ENCODE data around the gene CRCP.
"Not testable (repeated sequence)": the region's sequence is repeated elsewhere in the genome, so short reads cannot be mapped to it uniquely, and the experiment has no call there.

The CRCP gene

DNA sequence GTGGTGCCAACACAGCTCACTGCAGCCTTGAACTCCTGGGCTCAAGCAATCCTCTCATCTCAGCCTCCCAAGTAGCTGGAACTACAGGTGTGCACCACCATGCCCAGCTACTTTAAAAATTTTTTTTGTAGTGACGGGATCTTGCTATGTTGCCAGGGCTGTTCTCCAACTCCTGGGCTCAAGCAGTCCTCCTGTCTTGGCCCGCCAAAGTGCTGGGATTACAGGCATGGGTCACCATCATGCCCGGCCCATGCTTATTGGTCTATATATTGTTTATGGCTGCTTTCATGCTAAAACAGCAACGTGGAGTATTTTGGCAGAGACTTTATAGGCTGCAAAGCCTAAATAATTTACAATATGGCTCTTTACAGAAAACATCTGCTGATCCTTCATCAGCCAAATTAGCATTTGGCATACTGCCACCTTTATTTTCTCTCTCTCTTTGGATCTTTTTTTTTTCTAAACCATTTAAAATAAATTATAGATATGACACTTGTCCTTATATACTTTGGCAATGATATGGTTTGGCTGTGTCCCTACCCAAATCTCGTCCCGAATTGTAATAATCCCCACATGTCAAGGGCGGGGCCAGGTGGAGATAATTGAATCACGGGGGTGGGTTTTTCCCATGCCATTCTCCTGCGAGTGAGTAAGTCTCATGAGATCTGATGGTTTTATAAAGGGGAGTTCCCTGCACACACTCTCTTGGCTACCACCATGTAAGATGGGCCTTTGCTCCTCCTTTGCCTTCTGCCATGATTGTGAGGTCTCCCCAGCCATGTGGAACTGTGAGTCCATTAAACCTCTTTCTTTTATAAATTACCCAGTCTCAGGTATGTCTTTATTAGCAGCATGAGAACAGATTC lies 58.1 kb downstream of the CRCP start:
- not testable (repeated sequence) for H4K8ac ChIP-seq (ENCODE audit: low read depth, low read length); DNase-seq
- WGBS (ENCODE audit: extremely low coverage, insufficient coverage, low lambda C conversion rate), result no CpG with 5 or more reads among the region's 9 CpGs

DNA sequence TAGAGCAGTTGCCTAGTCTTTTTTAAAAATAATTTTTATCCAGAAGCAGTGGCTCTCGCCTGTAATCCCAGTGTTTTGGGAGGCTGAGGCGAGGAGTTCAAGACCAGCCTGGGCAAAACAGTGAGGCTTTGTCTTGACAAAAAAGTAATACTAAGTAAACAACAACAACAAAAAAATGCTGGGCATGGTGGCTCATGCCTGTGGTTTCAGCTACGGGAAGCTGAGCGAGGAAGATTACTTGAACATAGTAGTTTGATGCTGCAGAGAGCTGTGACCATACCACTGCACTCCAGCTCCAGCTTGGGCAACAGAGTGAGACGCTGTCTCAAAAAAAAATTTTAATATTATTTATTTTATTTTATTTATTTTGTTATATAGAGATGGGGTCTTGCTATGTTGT lies 59.2 kb downstream of the CRCP start:
- H3K79me2 ChIP-seq (ENCODE audit: control insufficient read depth, insufficient read depth, low read length), result no peaks in the 10 kb centered on the region
- no peaks in the 10 kb centered on the region for H3K4me1 ChIP-seq (ENCODE audit: control insufficient read depth, low read depth, low read length)
- H3K4me2 ChIP-seq (ENCODE audit: low read length), result no peak overlapping the region
- no peaks in the 10 kb centered on the region for H3K27me3 ChIP-seq (ENCODE audit: insufficient read depth, low read length, poor library complexity)
- no peak overlapping the region for H3K27ac ChIP-seq (ENCODE audit: low read depth, low read length)
- H3K18ac ChIP-seq (ENCODE audit: low read length), result no peak overlapping the region
- H3K56ac ChIP-seq (ENCODE audit: low read length), result no peak overlapping the region
- DNase-seq, result no peak
- H2AK5ac ChIP-seq (ENCODE audit: low read length), result no peak overlapping the region
- no peak overlapping the region for H4K5ac ChIP-seq (ENCODE audit: low read length)
- no peaks in the 10 kb centered on the region for H3K79me1 ChIP-seq (ENCODE audit: low read length)
- H2BK5ac ChIP-seq (ENCODE audit: low read length), result no peak overlapping the region
- H4K8ac ChIP-seq (ENCODE audit: low read depth, low read length), result no peak overlapping the region
- no peaks in the 10 kb centered on the region for H3K36me3 ChIP-seq (ENCODE audit: control insufficient read depth, insufficient read depth, low read length)
- WGBS (ENCODE audit: extremely low coverage, insufficient coverage, low lambda C conversion rate), result no CpG with 5 or more reads among the region's 5 CpGs
- no peak overlapping the region for H3K4ac ChIP-seq (ENCODE audit: low read depth, low read length)
- H2BK15ac ChIP-seq (replicated peaks; ENCODE audit: low read depth), result no peak overlapping the region
- H2BK120ac ChIP-seq (ENCODE audit: low read depth, low read length), result no peak overlapping the region
- H3K9ac ChIP-seq (ENCODE audit: low read length), result no peak overlapping the region
- no peak overlapping the region for H3K4me3 ChIP-seq (ENCODE audit: low read length)
- no peak overlapping the region for H3K23ac ChIP-seq (ENCODE audit: low read length)

More for the DNA sequence above, 58.1 kb downstream of the CRCP start:
- H3K9ac ChIP-seq (ENCODE audit: low read length); H2BK5ac ChIP-seq (ENCODE audit: low read length); H4K5ac ChIP-seq (ENCODE audit: low read length); H3K27ac ChIP-seq (ENCODE audit: low read depth, low read length); H3K4me3 ChIP-seq (ENCODE audit: low read length); H3K4me2 ChIP-seq (ENCODE audit: low read length); H3K56ac ChIP-seq (ENCODE audit: low read length); H3K4me1 ChIP-seq (ENCODE audit: control insufficient read depth, low read depth, low read length); H2BK120ac ChIP-seq (ENCODE audit: low read depth, low read length); H3K4ac ChIP-seq (ENCODE audit: low read depth, low read length); H3K79me2 ChIP-seq (ENCODE audit: control insufficient read depth, insufficient read depth, low read length); H3K23ac ChIP-seq (ENCODE audit: low read length); H3K18ac ChIP-seq (ENCODE audit: low read length); H3K79me1 ChIP-seq (ENCODE audit: low read length); H3K36me3 ChIP-seq (ENCODE audit: control insufficient read depth, insufficient read depth, low read length); H2BK15ac ChIP-seq (replicated peaks; ENCODE audit: low read depth); H2AK5ac ChIP-seq (ENCODE audit: low read length); H3K27me3 ChIP-seq (ENCODE audit: insufficient read depth, low read length, poor library complexity): not testable (repeated sequence)

DNA sequence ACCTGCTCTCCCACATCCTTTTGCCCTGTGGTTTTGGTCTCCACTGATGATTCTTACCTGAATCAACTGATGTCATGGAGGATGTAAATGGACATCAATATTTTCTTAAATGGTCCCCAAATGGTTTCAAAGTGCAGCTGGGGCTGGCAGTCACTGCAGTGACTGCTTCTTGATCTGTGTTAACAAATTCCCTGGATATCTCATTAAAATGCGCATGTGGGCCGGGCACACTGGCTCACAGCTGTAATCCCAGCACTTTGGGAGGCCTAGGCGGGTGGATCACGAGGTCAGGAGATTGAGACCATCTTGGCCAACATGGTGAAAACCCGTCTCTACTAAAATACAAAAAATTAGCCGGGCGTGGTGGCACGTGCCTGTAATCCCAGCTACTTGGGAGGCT lies 60.4 kb downstream of the CRCP start:
- H3K4ac ChIP-seq (ENCODE audit: low read depth, low read length); H4K5ac ChIP-seq (ENCODE audit: low read length); H2BK15ac ChIP-seq (replicated peaks; ENCODE audit: low read depth); H2AK5ac ChIP-seq (ENCODE audit: low read length); H3K23ac ChIP-seq (ENCODE audit: low read length); H3K27me3 ChIP-seq (ENCODE audit: insufficient read depth, low read length, poor library complexity); H3K36me3 ChIP-seq (ENCODE audit: control insufficient read depth, insufficient read depth, low read length); H3K18ac ChIP-seq (ENCODE audit: low read length); H2BK120ac ChIP-seq (ENCODE audit: low read depth, low read length); H3K79me2 ChIP-seq (ENCODE audit: control insufficient read depth, insufficient read depth, low read length); DNase-seq; H3K79me1 ChIP-seq (ENCODE audit: low read length); H3K56ac ChIP-seq (ENCODE audit: low read length); H3K4me1 ChIP-seq (ENCODE audit: control insufficient read depth, low read depth, low read length); H4K8ac ChIP-seq (ENCODE audit: low read depth, low read length); H3K4me3 ChIP-seq (ENCODE audit: low read length); H3K4me2 ChIP-seq (ENCODE audit: low read length); H2BK5ac ChIP-seq (ENCODE audit: low read length); H3K27ac ChIP-seq (ENCODE audit: low read depth, low read length); H3K9ac ChIP-seq (ENCODE audit: low read length): not testable (repeated sequence)
- no CpG with 5 or more reads among the region's 8 CpGs for WGBS (ENCODE audit: extremely low coverage, insufficient coverage, low lambda C conversion rate)

DNA sequence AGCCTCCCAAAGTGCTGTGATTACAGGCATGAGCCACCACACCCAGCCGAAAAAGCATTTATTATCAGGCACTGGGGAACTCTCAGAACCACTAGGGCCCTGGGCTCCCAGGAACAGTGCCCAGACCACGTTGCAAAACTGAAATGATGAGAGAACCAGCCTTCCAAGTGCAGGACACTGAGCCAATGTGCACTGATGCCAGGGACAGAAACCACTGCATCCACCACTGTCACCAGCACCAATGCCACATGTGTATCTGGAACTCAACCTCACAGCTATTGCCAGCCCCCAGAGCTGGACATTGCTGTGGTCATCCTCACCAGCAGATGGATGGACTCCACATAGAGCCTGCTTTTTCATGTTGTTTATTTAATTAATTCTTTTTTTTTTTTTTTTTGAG lies 62.3 kb downstream of the CRCP start:
- Histone ChIP-seq H3K4ac (ENCODE audit: low read depth, low read length) (no peak overlapping the region), H2BK5ac (ENCODE audit: low read length) (no peak overlapping the region), H3K27ac (ENCODE audit: low read depth, low read length) (no peak overlapping the region), H2BK120ac (ENCODE audit: low read depth, low read length) (no peak overlapping the region), H3K79me2 (ENCODE audit: control insufficient read depth, insufficient read depth, low read length) (no peaks in the 10 kb centered on the region), H2AK5ac (ENCODE audit: low read length) (no peak overlapping the region), H3K56ac (ENCODE audit: low read length) (no peak overlapping the region), H3K4me2 (ENCODE audit: low read length) (no peak overlapping the region), H4K8ac (ENCODE audit: low read depth, low read length) (no peak overlapping the region), H3K27me3 (ENCODE audit: insufficient read depth, low read length, poor library complexity) (no peaks in the 10 kb centered on the region), H2BK15ac (replicated peaks; ENCODE audit: low read depth) (no peak overlapping the region), H3K9ac (ENCODE audit: low read length) (no peak overlapping the region), H3K4me3 (ENCODE audit: low read length) (no peak overlapping the region), H3K79me1 (ENCODE audit: low read length) (no peaks in the 10 kb centered on the region), H4K5ac (ENCODE audit: low read length) (no peak overlapping the region), H3K36me3 (ENCODE audit: control insufficient read depth, insufficient read depth, low read length) (no peaks in the 10 kb centered on the region), H3K18ac (ENCODE audit: low read length) (no peak overlapping the region), H3K4me1 (ENCODE audit: control insufficient read depth, low read depth, low read length) (no peaks in the 10 kb centered on the region), H3K23ac (ENCODE audit: low read length) (no peak overlapping the region)
- no peak for DNase-seq
- no CpG with 5 or more reads among the region's 2 CpGs for WGBS (ENCODE audit: extremely low coverage, insufficient coverage, low lambda C conversion rate)

DNA sequence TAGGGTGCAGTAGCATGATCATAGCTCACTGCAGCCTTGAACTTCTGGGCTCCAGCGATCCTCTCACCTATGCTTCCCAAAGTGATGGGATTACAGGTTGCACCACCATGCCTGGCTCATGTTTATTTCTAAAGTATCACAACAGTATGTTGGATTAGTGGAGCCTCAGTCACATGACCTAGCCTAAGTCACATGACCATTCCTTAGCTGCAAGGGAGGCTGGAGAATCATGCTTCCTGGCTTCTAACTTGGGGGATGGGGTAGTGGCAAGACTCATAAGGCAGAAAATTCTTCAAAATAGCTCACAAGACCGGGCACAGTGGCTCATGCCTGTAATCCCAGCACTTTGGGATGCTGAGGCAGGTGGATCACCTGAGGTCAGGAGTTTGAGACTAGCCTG lies 63.6 kb downstream of the CRCP start:
- Histone ChIP-seq H2BK120ac (ENCODE audit: low read depth, low read length) (no peak overlapping the region), H4K8ac (ENCODE audit: low read depth, low read length) (no peak overlapping the region), H2BK5ac (ENCODE audit: low read length) (no peak overlapping the region), H3K27me3 (ENCODE audit: insufficient read depth, low read length, poor library complexity) (no peaks in the 10 kb centered on the region), H3K4ac (ENCODE audit: low read depth, low read length) (no peak overlapping the region), H3K18ac (ENCODE audit: low read length) (no peak overlapping the region), H3K9ac (ENCODE audit: low read length) (no peak overlapping the region), H3K4me2 (ENCODE audit: low read length) (no peak overlapping the region), H3K4me1 (ENCODE audit: control insufficient read depth, low read depth, low read length) (no peaks in the 10 kb centered on the region), H3K79me1 (ENCODE audit: low read length) (no peaks in the 10 kb centered on the region), H3K36me3 (ENCODE audit: control insufficient read depth, insufficient read depth, low read length) (no peaks in the 10 kb centered on the region), H2AK5ac (ENCODE audit: low read length) (no peak overlapping the region), H3K79me2 (ENCODE audit: control insufficient read depth, insufficient read depth, low read length) (no peaks in the 10 kb centered on the region), H3K56ac (ENCODE audit: low read length) (no peak overlapping the region), H3K23ac (ENCODE audit: low read length) (no peak overlapping the region), H3K4me3 (ENCODE audit: low read length) (no peak overlapping the region), H4K5ac (ENCODE audit: low read length) (no peak overlapping the region), H2BK15ac (replicated peaks; ENCODE audit: low read depth) (no peak overlapping the region), H3K27ac (ENCODE audit: low read depth, low read length) (no peak overlapping the region)
- WGBS (ENCODE audit: extremely low coverage, insufficient coverage, low lambda C conversion rate), result no CpG with 5 or more reads among the region's 2 CpGs
- DNase-seq, result no peak

DNA sequence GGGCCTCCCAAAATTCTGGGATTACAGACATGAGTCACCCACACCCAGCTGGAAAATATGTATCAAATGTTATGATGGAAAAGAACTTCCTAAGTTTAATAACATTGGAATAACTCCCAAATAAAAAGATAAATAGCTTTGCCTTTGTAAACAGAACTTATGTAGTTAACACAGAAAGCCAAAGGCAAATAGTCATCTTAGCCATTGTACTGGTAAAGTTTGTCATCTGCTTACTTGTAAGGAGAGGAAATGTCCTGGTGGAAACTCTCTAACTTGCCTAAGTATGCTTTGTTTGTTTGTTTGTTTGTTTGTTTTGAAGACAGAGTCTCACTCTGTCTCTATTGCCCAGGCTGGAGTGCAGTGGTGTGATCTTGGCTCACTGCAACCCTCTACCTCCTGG lies 66.7 kb downstream of the CRCP start:
- H3K79me2 ChIP-seq (ENCODE audit: control insufficient read depth, insufficient read depth, low read length), result no peaks in the 10 kb centered on the region
- no peak for DNase-seq
- no peaks in the 10 kb centered on the region for H3K4me1 ChIP-seq (ENCODE audit: control insufficient read depth, low read depth, low read length)
- no peak overlapping the region for H3K9ac ChIP-seq (ENCODE audit: low read length)
- no peak overlapping the region for H2BK15ac ChIP-seq (replicated peaks; ENCODE audit: low read depth)
- no peaks in the 10 kb centered on the region for H3K36me3 ChIP-seq (ENCODE audit: control insufficient read depth, insufficient read depth, low read length)
- H4K5ac ChIP-seq (ENCODE audit: low read length), result no peak overlapping the region
- H2AK5ac ChIP-seq (ENCODE audit: low read length), result no peak overlapping the region
- no peak overlapping the region for H3K18ac ChIP-seq (ENCODE audit: low read length)
- no peak overlapping the region for H2BK5ac ChIP-seq (ENCODE audit: low read length)
- H3K79me1 ChIP-seq (ENCODE audit: low read length), result no peaks in the 10 kb centered on the region
- no peak overlapping the region for H3K4ac ChIP-seq (ENCODE audit: low read depth, low read length)
- H3K27ac ChIP-seq (ENCODE audit: low read depth, low read length), result no peak overlapping the region
- H3K27me3 ChIP-seq (ENCODE audit: insufficient read depth, low read length, poor library complexity), result no peaks in the 10 kb centered on the region
- no peak overlapping the region for H2BK120ac ChIP-seq (ENCODE audit: low read depth, low read length)
- H3K4me3 ChIP-seq (ENCODE audit: low read length), result no peak overlapping the region
- H3K23ac ChIP-seq (ENCODE audit: low read length), result no peak overlapping the region
- no peak overlapping the region for H3K56ac ChIP-seq (ENCODE audit: low read length)
- no peak overlapping the region for H4K8ac ChIP-seq (ENCODE audit: low read depth, low read length)
- H3K4me2 ChIP-seq (ENCODE audit: low read length), result no peak overlapping the region
